K562 (cell line): ENCODE results near the gene CHAC1. TPM values are rescaled to one million over a fixed set of nuclear protein-coding genes. Genes with fewer than 3 reads are reported as not detected.

ENCODE experiments used
- BHLHE40 ChIP-seq: IDR thresholded peaks from 2 replicates; pipeline ENCODE4 v1.6.1; 2011; ENCODE audit warnings: low read length, improper control_type of control experiment
- BMI1 ChIP-seq: fragments of 150-350 bp; IDR thresholded peaks from 2 replicates; pipeline ENCODE4 v1.6.1; 2014; ENCODE audit warnings: low read length
- ETV5 ChIP-seq: sonication (generic); formaldehyde crosslinking; IDR thresholded peaks from 2 replicates; pipeline ENCODE4 v1.4.0; 2020; ENCODE audit warnings: low read depth, mild to moderate bottlenecking, missing genetic modification reagents
- HNRNPL ChIP-seq: fragments of 200-400 bp; formaldehyde crosslinking; IDR thresholded peaks from 2 replicates; pipeline ENCODE4 v1.6.1; 2017; ENCODE audit warnings: low read depth, mild to moderate bottlenecking, low read length
- JUNB ChIP-seq: fragments of 450-650 bp; formaldehyde crosslinking; conservative IDR thresholded peaks from 2 replicates; pipeline ENCODE4 v1.4.0; 2020; ENCODE audit warnings: mild to moderate bottlenecking
- MEIS2 ChIP-seq: fragments of 450-650 bp; IDR thresholded peaks from 2 replicates; pipeline ENCODE4 v1.6.1; 2014; ENCODE audit warnings: mild to moderate bottlenecking; ENCODE audit not compliant: partially characterized antibody
- MTA3 ChIP-seq: fragments of 450-650 bp; formaldehyde crosslinking; IDR thresholded peaks from 2 replicates; pipeline ENCODE4 v1.6.1; 2017; ENCODE audit warnings: mild to moderate bottlenecking, borderline replicate concordance
- MYNN ChIP-seq, 2 experiments: sonication (generic); formaldehyde crosslinking in 1 of 2; IDR thresholded peaks; 2 replicates each; pipeline versions ENCODE4 v1.5.0 to v1.6.1; 2016 to 2020; ENCODE audit warnings: antibody characterized with exemption in 1 of 2, missing genetic modification reagents in 1 of 2
- OTX1 ChIP-seq: fragments of 450-650 bp; formaldehyde crosslinking; IDR thresholded peaks from 2 replicates; pipeline ENCODE4 v1.4.0; 2022; ENCODE audit warnings: mild to moderate bottlenecking
- SP1 ChIP-seq: sonication (generic); formaldehyde crosslinking; IDR thresholded peaks from 2 replicates; pipeline ENCODE4 v1.8.1; 2022; ENCODE audit warnings: mild to moderate bottlenecking, missing genetic modification reagents
- YY1 ChIP-seq, 3 experiments: IDR thresholded peaks; 2 replicates each; pipeline ENCODE4 v1.6.1; 2011; ENCODE audit warnings: low read length in 2 of 3, mild to moderate bottlenecking in 2 of 3, moderate library complexity in 2 of 3, borderline replicate concordance in 1 of 3, control low read depth in 1 of 3, low read depth in 1 of 3; ENCODE audit not compliant: insufficient read depth in 3 of 3, insufficient replicate concordance in 2 of 3, control insufficient read depth in 1 of 3, insufficient read length in 1 of 3; ENCODE audit errors: extremely low read depth in 1 of 3
- ZNF165 ChIP-seq: fragments of 250-450 bp; sonication (Bioruptor Pico); IDR thresholded peaks from 2 replicates; pipeline ENCODE4 v1.4.0; 2020; ENCODE audit warnings: borderline replicate concordance
- ZNF224 ChIP-seq: sonication (generic); formaldehyde crosslinking; IDR thresholded peaks from 2 replicates; pipeline ENCODE4 v1.8.0; 2022; ENCODE audit warnings: mild to moderate bottlenecking, missing genetic modification reagents
- ZNF316 ChIP-seq: fragments of 450-650 bp; IDR thresholded peaks from 2 replicates; pipeline ENCODE4 v1.6.1; 2016
- polyA plus RNA-seq, 8 experiments: library from polyadenylated mRNA; depleted of rRNA in 4 of 8; stranded (reverse) in 5 of 8; unstranded in 3 of 8; fragments of >200 nt; fragmentation: Nextera tagmentation in 2 of 8; fragmentation: Illumina TruSeq in 1 of 8; extraction: Ambion mirVana in 2 of 8; extraction: Trizol in 1 of 8; gene quantifications; 2 replicates each; pipeline versions ENCODE4 v1.2.1 to v1.2.3, GENCODE V29; 2011 to 2014; ENCODE audit warnings: inconsistent platforms in 1 of 8, missing spikeins in 1 of 8
- total RNA-seq, 7 experiments: library from RNA; depleted of rRNA in 6 of 7; stranded (reverse); fragments of >200 nt in 6 of 7; fragmentation: Illumina TruSeq in 2 of 7; extraction: Trizol in 2 of 7; gene quantifications; 2 replicates each; pipeline versions ENCODE4 v1.2.1 to v1.2.3, GENCODE V29; 2011 to 2021; ENCODE audit warnings: low replicate concordance in 1 of 7
- TF ChIP-seq, protein P1 (sequence below): fragments of 250-450 bp; sonication (Bioruptor Pico); IDR thresholded peaks from 2 replicates; pipeline ENCODE4 v1.5.0; 2020; ENCODE audit warnings: mild to moderate bottlenecking, borderline replicate concordance
- TF ChIP-seq, protein P2 (sequence below): sonication (generic); formaldehyde crosslinking; IDR thresholded peaks from 2 replicates; pipeline ENCODE4 v1.8.0; 2022; ENCODE audit warnings: mild to moderate bottlenecking, missing genetic modification reagents
- TF ChIP-seq, protein P3 (sequence below), 3 experiments: fragments of 200-800 bp in 1 of 3; sonication (Bioruptor generic) in 1 of 3; sonication (generic) in 1 of 3; formaldehyde crosslinking in 1 of 3; IDR thresholded peaks; 2 replicates each; pipeline versions ENCODE4 v1.6.1 to v1.8.0; 2016 to 2022; ENCODE audit warnings: mild to moderate bottlenecking in 2 of 3, missing compliant biosample characterization in 2 of 3, missing genetic modification characterization in 2 of 3, missing genetic modification reagents in 1 of 3
- TF ChIP-seq, protein P4 (sequence below): sonication (generic); formaldehyde crosslinking; IDR thresholded peaks from 2 replicates; pipeline ENCODE4 v1.8.0; 2022; ENCODE audit warnings: missing genetic modification reagents, mild to moderate bottlenecking, borderline replicate concordance
- TF ChIP-seq, protein P5 (sequence below): sonication (generic); formaldehyde crosslinking; IDR thresholded peaks from 2 replicates; pipeline ENCODE4 v1.5.0; 2020; ENCODE audit warnings: missing genetic modification reagents

The CHAC1 gene
- total and polyA plus RNA-seq, 9 of the 15 experiments (the other 6 are each of a cell fraction or from before 2014, with no cell fraction given), result 0.47 to 39.0 (median 7.5) TPM

DNA sequence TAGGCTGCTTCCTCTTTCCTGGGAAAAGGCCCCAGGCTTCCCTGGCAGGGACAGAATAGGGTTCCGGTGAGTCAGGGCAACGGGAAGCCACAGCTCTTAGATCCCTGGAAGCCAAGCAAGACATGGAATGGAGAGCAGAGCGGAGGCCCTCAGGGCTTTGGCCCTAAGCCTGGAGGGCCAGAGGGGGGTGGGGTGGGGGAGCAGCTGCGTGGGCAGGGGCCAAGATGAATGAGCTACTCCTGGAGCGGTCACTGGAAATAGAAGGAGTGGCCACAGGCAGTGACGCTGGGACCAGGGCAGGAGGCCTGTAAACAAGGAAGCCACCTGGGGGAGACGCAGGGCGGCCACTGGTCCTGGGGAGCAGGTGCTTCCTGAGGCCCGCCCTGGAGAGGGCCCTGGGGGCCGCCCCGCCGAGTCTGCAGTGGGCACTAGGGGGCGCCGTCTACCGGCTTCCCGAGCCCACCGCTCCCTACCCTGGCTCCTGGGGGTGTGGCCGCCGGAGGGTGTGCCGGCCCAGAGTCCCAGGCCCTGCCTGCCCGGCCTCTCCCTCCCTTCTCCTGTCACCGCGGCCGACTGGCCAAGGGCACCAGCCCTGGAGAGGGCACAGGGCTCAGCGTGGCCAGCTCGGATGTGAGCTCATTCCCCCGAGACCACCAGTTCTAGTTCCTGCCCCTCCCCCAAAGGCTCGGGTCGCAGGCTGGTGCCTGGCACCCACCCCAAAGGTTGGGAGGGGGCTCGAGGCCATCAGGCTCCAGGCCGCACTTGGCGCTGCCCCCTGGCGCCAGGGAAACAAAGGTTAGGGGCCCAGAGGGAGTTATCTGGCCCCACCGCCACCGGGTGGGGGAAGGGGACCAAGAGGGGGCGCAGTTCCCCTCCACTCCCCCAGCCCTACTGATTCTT, 46.9 kb upstream of the CHAC1 start (continued):
- TF ChIP-seq JUNB (CRISPR knock-in tag) (no peak), BMI1 (no peak), ZNF224 (CRISPR knock-in tag) (no peak), MYNN (IDR thresholded peaks at IDR 0.05) (peak; percentile 73; the same call in 1 of the 2 replicates), MYNN (CRISPR knock-in tag; IDR thresholded peaks at IDR 0.05) (no peak), BHLHE40 (0 out of 2 replicates have a peak, but pooled peaks have one; percentile 42), MEIS2 (no peak), OTX1 (CRISPR knock-in tag) (no peak), ETV5 (CRISPR knock-in tag) (no peak), HNRNPL (peak; percentile 89), YY1 (IDR thresholded peaks at IDR 0.05; ENCODE audit: borderline replicate concordance in 1 of 3, control insufficient read depth in 1 of 3, extremely low read depth in 1 of 3, insufficient read depth in 3 of 3, insufficient read length in 1 of 3, insufficient replicate concordance in 2 of 3, low read depth in 1 of 3, low read length in 2 of 3) (peak in 2 of 3 experiments; percentile 41 to 49), ZNF316 (peak; percentile 70), MTA3 (peak; percentile 79), ZNF165 (CRISPR knock-in tag) (no peak), SP1 (CRISPR knock-in tag) (peak; percentile 84)
- TF ChIP-seq, protein P1, sequence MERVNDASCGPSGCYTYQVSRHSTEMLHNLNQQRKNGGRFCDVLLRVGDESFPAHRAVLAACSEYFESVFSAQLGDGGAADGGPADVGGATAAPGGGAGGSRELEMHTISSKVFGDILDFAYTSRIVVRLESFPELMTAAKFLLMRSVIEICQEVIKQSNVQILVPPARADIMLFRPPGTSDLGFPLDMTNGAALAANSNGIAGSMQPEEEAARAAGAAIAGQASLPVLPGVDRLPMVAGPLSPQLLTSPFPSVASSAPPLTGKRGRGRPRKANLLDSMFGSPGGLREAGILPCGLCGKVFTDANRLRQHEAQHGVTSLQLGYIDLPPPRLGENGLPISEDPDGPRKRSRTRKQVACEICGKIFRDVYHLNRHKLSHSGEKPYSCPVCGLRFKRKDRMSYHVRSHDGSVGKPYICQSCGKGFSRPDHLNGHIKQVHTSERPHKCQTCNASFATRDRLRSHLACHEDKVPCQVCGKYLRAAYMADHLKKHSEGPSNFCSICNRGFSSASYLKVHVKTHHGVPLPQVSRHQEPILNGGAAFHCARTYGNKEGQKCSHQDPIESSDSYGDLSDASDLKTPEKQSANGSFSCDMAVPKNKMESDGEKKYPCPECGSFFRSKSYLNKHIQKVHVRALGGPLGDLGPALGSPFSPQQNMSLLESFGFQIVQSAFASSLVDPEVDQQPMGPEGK (CRISPR knock-in tag), result no peak
- TF ChIP-seq, protein P2, sequence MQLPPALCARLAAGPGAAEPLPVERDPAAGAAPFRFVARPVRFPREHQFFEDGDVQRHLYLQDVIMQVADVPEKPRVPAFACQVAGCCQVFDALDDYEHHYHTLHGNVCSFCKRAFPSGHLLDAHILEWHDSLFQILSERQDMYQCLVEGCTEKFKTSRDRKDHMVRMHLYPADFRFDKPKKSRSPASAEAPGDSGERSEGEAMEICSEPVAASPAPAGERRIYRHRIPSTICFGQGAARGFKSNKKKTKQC (CRISPR knock-in tag), result 0 out of 2 replicates have a peak, but pooled peaks have one; percentile 19
- TF ChIP-seq, protein P3, sequence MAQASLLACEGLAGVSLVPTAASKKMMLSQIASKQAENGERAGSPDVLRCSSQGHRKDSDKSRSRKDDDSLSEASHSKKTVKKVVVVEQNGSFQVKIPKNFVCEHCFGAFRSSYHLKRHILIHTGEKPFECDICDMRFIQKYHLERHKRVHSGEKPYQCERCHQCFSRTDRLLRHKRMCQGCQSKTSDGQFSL (CRISPR knock-in tag; IDR thresholded peaks at IDR 0.05), result no peak; the same call in none of the 2 replicates
- TF ChIP-seq, protein P3 (tag; IDR thresholded peaks at IDR 0.05), result no peak
- TF ChIP-seq, protein P4, sequence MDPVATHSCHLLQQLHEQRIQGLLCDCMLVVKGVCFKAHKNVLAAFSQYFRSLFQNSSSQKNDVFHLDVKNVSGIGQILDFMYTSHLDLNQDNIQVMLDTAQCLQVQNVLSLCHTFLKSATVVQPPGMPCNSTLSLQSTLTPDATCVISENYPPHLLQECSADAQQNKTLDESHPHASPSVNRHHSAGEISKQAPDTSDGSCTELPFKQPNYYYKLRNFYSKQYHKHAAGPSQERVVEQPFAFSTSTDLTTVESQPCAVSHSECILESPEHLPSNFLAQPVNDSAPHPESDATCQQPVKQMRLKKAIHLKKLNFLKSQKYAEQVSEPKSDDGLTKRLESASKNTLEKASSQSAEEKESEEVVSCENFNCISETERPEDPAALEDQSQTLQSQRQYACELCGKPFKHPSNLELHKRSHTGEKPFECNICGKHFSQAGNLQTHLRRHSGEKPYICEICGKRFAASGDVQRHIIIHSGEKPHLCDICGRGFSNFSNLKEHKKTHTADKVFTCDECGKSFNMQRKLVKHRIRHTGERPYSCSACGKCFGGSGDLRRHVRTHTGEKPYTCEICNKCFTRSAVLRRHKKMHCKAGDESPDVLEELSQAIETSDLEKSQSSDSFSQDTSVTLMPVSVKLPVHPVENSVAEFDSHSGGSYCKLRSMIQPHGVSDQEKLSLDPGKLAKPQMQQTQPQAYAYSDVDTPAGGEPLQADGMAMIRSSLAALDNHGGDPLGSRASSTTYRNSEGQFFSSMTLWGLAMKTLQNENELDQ (CRISPR knock-in tag), result no peak
- TF ChIP-seq, protein P5, sequence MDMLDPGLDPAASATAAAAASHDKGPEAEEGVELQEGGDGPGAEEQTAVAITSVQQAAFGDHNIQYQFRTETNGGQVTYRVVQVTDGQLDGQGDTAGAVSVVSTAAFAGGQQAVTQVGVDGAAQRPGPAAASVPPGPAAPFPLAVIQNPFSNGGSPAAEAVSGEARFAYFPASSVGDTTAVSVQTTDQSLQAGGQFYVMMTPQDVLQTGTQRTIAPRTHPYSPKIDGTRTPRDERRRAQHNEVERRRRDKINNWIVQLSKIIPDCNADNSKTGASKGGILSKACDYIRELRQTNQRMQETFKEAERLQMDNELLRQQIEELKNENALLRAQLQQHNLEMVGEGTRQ (CRISPR knock-in tag), result no peak
